ENCODE results near the gene INPP5F. TPM values are rescaled to one million over a fixed set of nuclear protein-coding genes. Genes with fewer than 3 reads are reported as not detected.
A peak's percentile ranks its signal among the peaks of the same experiment; 100 is the strongest.

INPP5F gene
- total RNA-seq, 1 donor from 2014 or later = 18.3 TPM

DNA sequence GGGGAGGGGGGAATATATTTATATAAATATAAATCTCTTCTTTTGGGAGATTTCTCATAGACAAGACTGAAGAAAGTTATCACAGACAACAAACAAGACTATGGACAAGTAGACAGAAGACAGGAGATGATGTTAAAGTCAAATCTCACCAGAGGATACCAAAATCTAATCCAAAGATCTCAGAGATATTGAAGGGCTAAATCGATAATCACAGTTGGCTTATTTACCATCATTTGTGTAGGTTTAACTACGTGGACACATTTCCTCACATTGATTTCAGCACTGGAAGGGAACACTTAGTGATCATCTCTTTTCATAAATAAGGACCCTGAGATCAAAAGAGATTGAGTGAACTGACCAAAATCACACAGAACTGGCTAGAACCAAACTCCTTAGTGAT is 2.7 kb upstream of the INPP5F start:
- intact Hi-C loops (cut with micrococcal nuclease) = loop anchor here (10.0 kb wide), 1 partner anchor 188 kb away; no protein-coding TSS in a partner anchor

DNA sequence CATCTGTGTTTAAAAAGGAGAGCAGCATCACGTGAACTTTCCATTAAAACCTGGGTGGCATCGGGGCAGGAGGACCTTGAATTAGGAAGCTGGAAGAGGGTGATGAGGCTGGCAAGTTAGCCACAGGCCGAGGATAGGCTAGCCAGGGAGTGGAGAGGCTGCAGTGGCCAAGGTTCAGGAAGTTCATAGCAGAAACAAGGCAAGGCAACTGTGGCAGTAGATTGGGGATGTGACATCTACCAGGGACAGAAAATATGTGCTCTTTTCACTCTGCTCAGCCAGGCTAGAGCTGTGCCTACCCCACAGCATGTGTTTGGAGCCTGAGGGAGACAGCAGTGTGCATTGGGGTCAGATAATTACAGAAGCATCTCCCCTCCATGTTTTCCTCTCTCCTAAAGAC is 2.2 kb upstream of the INPP5F start:
- H3K9me3 Mint-ChIP-seq = no peaks in the 10 kb centered on the region
- no peak overlapping the region for H3K4me3 Mint-ChIP-seq
- intact Hi-C loops (cut with micrococcal nuclease) = loop anchor here (10.0 kb wide), 1 partner anchor 189 kb away; no protein-coding TSS in a partner anchor
- H3K27me3 Mint-ChIP-seq = no peaks in the 10 kb centered on the region
- no peaks in the 10 kb centered on the region for H3K36me3 Mint-ChIP-seq (ENCODE audit: low read depth)
- H3K4me1 Mint-ChIP-seq = peaks cover 26% of the 10 kb centered on the region
- H3K27ac Mint-ChIP-seq = no peak overlapping the region
- DNase-seq = no peak

More for the DNA sequence above, 2.7 kb upstream of the INPP5F start:
- peaks cover 22% of the 10 kb centered on the region for H3K4me1 Mint-ChIP-seq
- H3K27me3 Mint-ChIP-seq = no peaks in the 10 kb centered on the region
- H3K36me3 Mint-ChIP-seq (ENCODE audit: low read depth) = no peaks in the 10 kb centered on the region
- no peak overlapping the region for H3K27ac Mint-ChIP-seq
- no peaks in the 10 kb centered on the region for H3K9me3 Mint-ChIP-seq
- no peak overlapping the region for H3K4me3 Mint-ChIP-seq
- no peak for DNase-seq

- Mint-ChIP-seq H3K9me3 (no peaks in the 10 kb centered on the region), H3K4me1 (peaks cover 35% of the 10 kb centered on the region), H3K27ac (peak overlapping the region; percentile 65), H3K36me3 (ENCODE audit: low read depth) (no peaks in the 10 kb centered on the region), H3K27me3 (no peaks in the 10 kb centered on the region), H3K4me3 (peak overlapping the region; percentile 75)
- intact Hi-C loops (cut with micrococcal nuclease) = loop anchor here (1.0 to 10.0 kb wide), 6 partner anchors 20 to 190 kb away; partner anchors contain the start of genes BAG3 and TIAL1
- no peak for DNase-seq
Measured at GRCh38 chr10:119724593-119725516, 995 bp upstream of the INPP5F start.

GRCh38 chr10:119725517-119725827 is 378 bp upstream of the INPP5F start:
- intact Hi-C loops (cut with micrococcal nuclease) = loop anchor here (1.0 to 10.0 kb wide), 6 partner anchors 20 to 191 kb away; partner anchors contain the start of genes BAG3 and TIAL1
- H3K27ac Mint-ChIP-seq = peak overlapping the region; percentile 65
- no peaks in the 10 kb centered on the region for H3K9me3 Mint-ChIP-seq
- H3K27me3 Mint-ChIP-seq = no peaks in the 10 kb centered on the region
- DNase-seq = no peak
- peak overlapping the region; percentile 75 for H3K4me3 Mint-ChIP-seq
- H3K4me1 Mint-ChIP-seq = peaks cover 37% of the 10 kb centered on the region
- peaks cover 3% of the 10 kb centered on the region for H3K36me3 Mint-ChIP-seq (ENCODE audit: low read depth)

DNA sequence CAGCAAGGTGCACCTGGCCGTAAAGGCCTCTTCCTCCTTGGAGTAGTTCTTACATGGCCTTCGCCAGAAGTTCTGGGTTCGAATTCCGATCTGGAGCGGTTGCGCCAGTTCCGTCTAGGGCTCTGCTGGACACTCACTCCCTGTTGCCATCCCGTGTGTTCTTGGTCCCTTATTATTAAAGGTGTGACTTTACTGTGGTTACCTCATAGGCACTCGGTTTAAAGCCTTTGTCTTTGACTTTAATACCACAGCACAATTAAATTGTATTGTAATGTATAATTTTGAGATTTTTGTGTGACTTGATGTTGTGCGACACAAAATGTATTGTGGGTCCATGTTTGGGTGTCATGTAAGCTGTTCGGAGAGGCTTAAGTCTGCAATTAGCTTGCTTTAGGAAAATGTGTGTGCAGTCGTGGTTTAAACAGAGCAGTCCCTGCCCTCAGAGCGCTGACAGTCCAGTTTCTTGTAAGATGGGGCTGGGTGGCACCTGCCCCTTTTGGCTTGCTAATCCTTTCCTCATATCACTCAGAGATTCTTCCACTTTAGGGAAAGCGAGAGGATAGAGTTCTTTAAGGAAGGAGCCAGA is 919 bp downstream of the INPP5F start:
- H3K4me3 Mint-ChIP-seq = peak overlapping the region; percentile 91
- peaks cover 37% of the 10 kb centered on the region for H3K4me1 Mint-ChIP-seq
- H3K27ac Mint-ChIP-seq = peak overlapping the region; percentile 86
- H3K27me3 Mint-ChIP-seq = no peaks in the 10 kb centered on the region
- H3K36me3 Mint-ChIP-seq (ENCODE audit: low read depth) = peaks cover 5% of the 10 kb centered on the region
- no peaks in the 10 kb centered on the region for H3K9me3 Mint-ChIP-seq
- intact Hi-C loops (cut with micrococcal nuclease) = loop anchor here (5.0 to 10.0 kb wide), 2 partner anchors 129 to 192 kb away; partner anchors contain the start of gene TIAL1
- DNase-seq = peak; percentile 63

GRCh38 chr10:119728172-119728800 is 2.4 kb downstream of the INPP5F start:
- DNase-seq = no peak
- H3K4me3 Mint-ChIP-seq = peak overlapping the region; percentile 91
- peaks cover 39% of the 10 kb centered on the region for H3K4me1 Mint-ChIP-seq
- no peaks in the 10 kb centered on the region for H3K27me3 Mint-ChIP-seq
- no peaks in the 10 kb centered on the region for H3K9me3 Mint-ChIP-seq
- H3K36me3 Mint-ChIP-seq (ENCODE audit: low read depth) = peaks cover 6% of the 10 kb centered on the region
- intact Hi-C loops (cut with micrococcal nuclease) = loop anchor here (5.0 to 10.0 kb wide), 2 partner anchors 131 to 193 kb away; partner anchors contain the start of gene TIAL1
- H3K27ac Mint-ChIP-seq = peak overlapping the region; percentile 60

GRCh38 chr10:119734396-119735332 is 8.8 kb downstream of the INPP5F start:
- Mint-ChIP-seq H3K27me3 (no peaks in the 10 kb centered on the region), H3K9me3 (no peaks in the 10 kb centered on the region), H3K36me3 (ENCODE audit: low read depth) (peaks cover 8% of the 10 kb centered on the region), H3K27ac (no peak overlapping the region), H3K4me3 (no peak overlapping the region), H3K4me1 (peaks cover 17% of the 10 kb centered on the region)
- DNase-seq = no peak
- intact Hi-C loops (cut with micrococcal nuclease) = no loop called here

- peaks cover 15% of the 10 kb centered on the region for H3K4me1 Mint-ChIP-seq
- intact Hi-C loops (cut with micrococcal nuclease) = no loop called here
Measured at GRCh38 chr10:119735451-119735850, 9.6 kb downstream of the INPP5F start.

GRCh38 chr10:119736220-119736619 is 10.4 kb downstream of the INPP5F start:
- Mint-ChIP-seq H3K4me3 (no peak overlapping the region), H3K27ac (no peak overlapping the region), H3K36me3 (ENCODE audit: low read depth) (peaks cover 5% of the 10 kb centered on the region), H3K27me3 (no peaks in the 10 kb centered on the region), H3K4me1 (peaks cover 15% of the 10 kb centered on the region), H3K9me3 (no peaks in the 10 kb centered on the region)
- intact Hi-C loops (cut with micrococcal nuclease) = no loop called here
- DNase-seq = no peak

More at GRCh38 chr10:119735451-119735850, 9.6 kb downstream of the INPP5F start:
- DNase-seq = no peak
- H3K4me3 Mint-ChIP-seq = no peak overlapping the region
- no peaks in the 10 kb centered on the region for H3K27me3 Mint-ChIP-seq
- H3K36me3 Mint-ChIP-seq (ENCODE audit: low read depth) = peaks cover 5% of the 10 kb centered on the region
- no peak overlapping the region for H3K27ac Mint-ChIP-seq
- no peaks in the 10 kb centered on the region for H3K9me3 Mint-ChIP-seq

- H3K4me3 Mint-ChIP-seq = no peak overlapping the region
- intact Hi-C loops (cut with micrococcal nuclease) = no loop called here
- DNase-seq = no peak
- no peaks in the 10 kb centered on the region for H3K27me3 Mint-ChIP-seq
- H3K4me1 Mint-ChIP-seq = peaks cover 15% of the 10 kb centered on the region
- H3K9me3 Mint-ChIP-seq = no peaks in the 10 kb centered on the region
- peaks cover 4% of the 10 kb centered on the region for H3K36me3 Mint-ChIP-seq (ENCODE audit: low read depth)
- no peak overlapping the region for H3K27ac Mint-ChIP-seq
Measured at GRCh38 chr10:119737039-119737663, 11.3 kb downstream of the INPP5F start.

DNA sequence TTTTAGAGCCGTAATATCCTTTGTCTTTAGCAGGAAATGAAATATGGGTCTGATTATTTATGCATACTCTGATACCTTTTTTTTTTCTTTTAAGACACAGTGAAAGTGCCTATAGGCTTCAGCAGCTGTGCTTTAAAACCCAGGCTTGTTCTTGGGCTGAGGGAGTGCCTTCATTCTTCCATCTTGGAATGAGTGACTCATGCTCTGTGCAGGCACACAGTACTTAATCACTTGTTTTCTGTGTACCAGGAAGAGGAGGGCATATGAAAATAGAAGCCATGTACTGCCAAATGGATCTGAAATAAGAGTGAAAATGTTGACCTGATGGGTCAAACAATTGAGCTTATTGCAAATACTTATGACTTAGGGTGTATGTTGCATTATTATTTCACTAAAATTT is 12.0 kb downstream of the INPP5F start:
- Mint-ChIP-seq H3K27ac (no peak overlapping the region), H3K4me3 (no peak overlapping the region)
- intact Hi-C loops (cut with micrococcal nuclease) = no loop called here

DNA sequence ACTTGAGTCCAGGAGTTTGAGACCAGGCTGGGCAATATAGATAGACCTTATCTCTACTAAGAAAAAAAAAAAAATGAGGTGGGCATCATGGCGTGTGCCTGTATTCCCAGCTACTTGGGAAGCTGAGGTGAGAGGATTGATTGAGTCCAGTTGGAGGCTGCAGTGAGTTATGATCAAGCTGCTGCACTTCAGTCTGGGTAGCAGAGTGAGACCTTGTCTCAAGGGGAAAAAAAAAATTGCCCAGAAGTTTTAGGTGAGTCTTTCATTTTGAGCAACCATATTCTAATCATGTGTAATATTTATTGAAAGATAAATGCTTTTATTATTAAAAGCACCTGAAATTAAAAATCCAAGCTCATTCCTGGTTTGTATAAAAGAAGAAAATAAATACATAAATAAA is 13.1 kb downstream of the INPP5F start:
- Mint-ChIP-seq H3K27ac (no peak overlapping the region), H3K36me3 (ENCODE audit: low read depth) (no peaks in the 10 kb centered on the region), H3K4me1 (peaks cover 13% of the 10 kb centered on the region), H3K4me3 (no peak overlapping the region), H3K9me3 (no peaks in the 10 kb centered on the region), H3K27me3 (no peaks in the 10 kb centered on the region)
- intact Hi-C loops (cut with micrococcal nuclease) = no loop called here
- DNase-seq = no peak

More for the DNA sequence above, 12.0 kb downstream of the INPP5F start:
- peaks cover 4% of the 10 kb centered on the region for H3K36me3 Mint-ChIP-seq (ENCODE audit: low read depth)
- H3K27me3 Mint-ChIP-seq = no peaks in the 10 kb centered on the region
- peaks cover 15% of the 10 kb centered on the region for H3K4me1 Mint-ChIP-seq
- no peak for DNase-seq
- H3K9me3 Mint-ChIP-seq = no peaks in the 10 kb centered on the region

Data from activated CD4-positive, alpha-beta T cell treated with anti-CD3 and anti-CD28 coated beads, Interleukin-2, amount 10 ng/mL, durations not matched to agents 24 days and 14 days (primary cell).